Prostate gland (tissue), 2 donors: ENCODE measurements around the gene FARS2.

Experiments
- CTCF ChIP-seq, 4 experiments: fragments of 200-600 bp in 2 of 4; fragments of 450-650 bp in 2 of 4; sonication (generic) in 2 of 4; IDR thresholded peaks; 1 replicate in 3 of 4; 2 replicates in 1 of 4; pipeline ENCODE4 v1.5.1; 2016 to 2019; ENCODE audit warnings: antibody characterized with exemption in 4 of 4, mild to moderate bottlenecking in 2 of 4, moderate library complexity in 2 of 4
- POLR2A ChIP-seq: fragments of 450-650 bp; IDR thresholded peaks from one replicate; pipeline ENCODE4 v1.6.1; 2016; ENCODE audit warnings: antibody characterized with exemption, mild to moderate bottlenecking
- POLR2AphosphoS5 ChIP-seq: sonication (generic); formaldehyde crosslinking; IDR thresholded peaks from one replicate; pipeline ENCODE4 v1.6.1; 2017; ENCODE audit warnings: antibody characterized with exemption

GRCh38 chr6:5343998-5344397 is 82.7 kb downstream of the FARS2 start:
- TF ChIP-seq CTCF (IDR thresholded peaks at IDR 0.05) (no peak), POLR2AphosphoS5 (no peak), POLR2A (no peak)
